Muscle layer of duodenum (tissue), 2 donors: ENCODE data around the gene NEU1.
"Not testable (repeated sequence)": the region's sequence is repeated elsewhere in the genome, so short reads cannot be mapped to it uniquely, and the experiment has no call there.

Source experiments
- H3K27ac ChIP-seq: one replicate; pipeline ENCODE4 v1.7.0; 2013; ENCODE audit warnings: mild to moderate bottlenecking, low read length
- H3K27me3 ChIP-seq: one replicate; pipeline ENCODE4 v1.7.0; 2013; ENCODE audit warnings: low read depth, mild to moderate bottlenecking, control low read depth, low read length
- H3K36me3 ChIP-seq, 2 donors: one replicate each; pipeline ENCODE4 v1.7.0; 2013; ENCODE audit warnings: low read length in 2 of 2, control low read depth in 1 of 2, mild to moderate bottlenecking in 1 of 2; ENCODE audit not compliant: insufficient read depth in 2 of 2, control insufficient read depth in 1 of 2
- H3K4me1 ChIP-seq, 2 donors: one replicate each; pipeline ENCODE4 v1.7.0; 2013; ENCODE audit warnings: low read length in 2 of 2, mild to moderate bottlenecking in 2 of 2, control low read depth in 1 of 2, moderate library complexity in 1 of 2; ENCODE audit not compliant: insufficient read depth in 2 of 2, control insufficient read depth in 1 of 2
- H3K4me3 ChIP-seq, 2 donors: one replicate each; pipeline ENCODE4 v1.7.0; 2013; ENCODE audit warnings: low read length in 2 of 2, low read depth in 1 of 2, mild to moderate bottlenecking in 1 of 2
- H3K9me3 ChIP-seq, 2 donors: one replicate each; pipeline ENCODE4 v1.7.0; 2013; ENCODE audit warnings: low read length in 2 of 2, control low read depth in 1 of 2, mild to moderate bottlenecking in 1 of 2; ENCODE audit not compliant: control insufficient read depth in 1 of 2
- donor health status: healthy.

The NEU1 gene

GRCh38 chr6:31851485-31851832 lies 11.2 kb downstream of the NEU1 start:
- no peaks in the 10 kb centered on the region for H3K27me3 ChIP-seq
- no peaks in the 10 kb centered on the region for H3K4me1 ChIP-seq
- H3K36me3 ChIP-seq, result no peaks in the 10 kb centered on the region
- no peak overlapping the region for H3K4me3 ChIP-seq
- H3K27ac ChIP-seq, result no peak overlapping the region
- H3K9me3 ChIP-seq, result no peaks in the 10 kb centered on the region

GRCh38 chr6:31850765-31851484 lies 11.7 kb downstream of the NEU1 start:
- Histone ChIP-seq H3K27ac (no peak overlapping the region), H3K36me3 (no peaks in the 10 kb centered on the region), H3K9me3 (no peaks in the 10 kb centered on the region), H3K4me1 (no peaks in the 10 kb centered on the region), H3K27me3 (no peaks in the 10 kb centered on the region), H3K4me3 (no peak overlapping the region)

GRCh38 chr6:31847276-31847978 lies 15.2 kb downstream of the NEU1 start:
- Histone ChIP-seq H3K27ac (no peak overlapping the region), H3K36me3 (no peaks in the 10 kb centered on the region), H3K4me1 (no peaks in the 10 kb centered on the region), H3K9me3 (no peaks in the 10 kb centered on the region), H3K4me3 (no peak overlapping the region), H3K27me3 (no peaks in the 10 kb centered on the region)

GRCh38 chr6:31844507-31844906 lies 18.1 kb downstream of the NEU1 start:
- no peaks in the 10 kb centered on the region for H3K9me3 ChIP-seq
- no peak overlapping the region for H3K4me3 ChIP-seq
- no peak overlapping the region for H3K27ac ChIP-seq
- peaks cover 14 to 15% of the 10 kb centered on the region in 2 donors for H3K36me3 ChIP-seq
- no peaks in the 10 kb centered on the region for H3K27me3 ChIP-seq
- H3K4me1 ChIP-seq, result no peaks in the 10 kb centered on the region

- Histone ChIP-seq H3K4me1 (peaks cover 4 to 9% of the 10 kb centered on the region in 2 donors), H3K4me3 (no peak overlapping the region), H3K36me3 (peaks cover 29 to 39% of the 10 kb centered on the region in 2 donors), H3K27ac (no peak overlapping the region), H3K9me3 (no peaks in the 10 kb centered on the region), H3K27me3 (no peaks in the 10 kb centered on the region)
Observed at GRCh38 chr6:31842053-31842452, 20.6 kb downstream of the NEU1 start.

GRCh38 chr6:31839779-31840126 lies 22.9 kb downstream of the NEU1 start:
- peaks cover 33 to 43% of the 10 kb centered on the region in 2 donors for H3K36me3 ChIP-seq
- not testable (repeated sequence) for H3K4me3 ChIP-seq, H3K27me3 ChIP-seq, H3K27ac ChIP-seq, H3K9me3 ChIP-seq
- peaks cover 13 to 22% of the 10 kb centered on the region in 2 donors for H3K4me1 ChIP-seq

GRCh38 chr6:31838968-31839367 lies 23.7 kb downstream of the NEU1 start:
- Histone ChIP-seq H3K9me3 (no peaks in the 10 kb centered on the region), H3K27ac (no peak overlapping the region), H3K4me1 (peaks cover 13 to 22% of the 10 kb centered on the region in 2 donors), H3K27me3 (no peaks in the 10 kb centered on the region), H3K36me3 (peaks cover 33 to 43% of the 10 kb centered on the region in 2 donors), H3K4me3 (no peak overlapping the region)

GRCh38 chr6:31838114-31838553 lies 24.5 kb downstream of the NEU1 start:
- peaks cover 33 to 43% of the 10 kb centered on the region in 2 donors for H3K36me3 ChIP-seq

GRCh38 chr6:31837369-31838113 lies 25.1 kb downstream of the NEU1 start:
- H3K4me3 ChIP-seq, result peak overlapping the region; percentile 86 to 96
- no peaks in the 10 kb centered on the region for H3K27me3 ChIP-seq
- H3K27ac ChIP-seq, result peak overlapping the region; percentile 53
- H3K9me3 ChIP-seq, result no peaks in the 10 kb centered on the region
- H3K36me3 ChIP-seq, result peaks cover 33 to 43% of the 10 kb centered on the region in 2 donors
- H3K4me1 ChIP-seq, result peaks cover 13 to 22% of the 10 kb centered on the region in 2 donors

More at GRCh38 chr6:31838114-31838553, 24.5 kb downstream of the NEU1 start:
- H3K27me3 ChIP-seq, H3K27ac ChIP-seq, H3K4me3 ChIP-seq, H3K9me3 ChIP-seq: not testable (repeated sequence)
- peaks cover 13 to 22% of the 10 kb centered on the region in 2 donors for H3K4me1 ChIP-seq

- Histone ChIP-seq H3K27me3 (no peaks in the 10 kb centered on the region), H3K9me3 (no peaks in the 10 kb centered on the region), H3K4me1 (peaks cover 13 to 26% of the 10 kb centered on the region in 2 donors), H3K27ac (peak overlapping the region; percentile 53), H3K36me3 (peaks cover 33 to 43% of the 10 kb centered on the region in 2 donors), H3K4me3 (peak overlapping the region; percentile 86 to 96)
Observed at GRCh38 chr6:31836474-31837368, 25.9 kb downstream of the NEU1 start.
